PC-3 (cell line): ENCODE data around the gene CD40. TPM values are rescaled to one million over a fixed set of nuclear protein-coding genes. Genes with fewer than 3 reads are reported as not detected.

Source experiments
- ATAC-seq: fragments of 200-7000 bp; cut with Tn5 transposase; 2 replicates; pipeline ENCODE4 v1.9.1; 2020; ENCODE audit warnings: mild to moderate bottlenecking, moderate library complexity
- BruUV-seq: library from RNA; stranded (reverse); fragments of 400-500 nt; replicated peaks from 2 replicates; lab custom pipeline; 2021; lab: Mats Ljungman, UMichigan
- CTCF ChIA-PET: fragments of 300-600 bp; sonication (Branson Sonifier 250); formaldehyde crosslinking; loops from one replicate; lab custom pipeline; 2022; ENCODE audit warnings: antibody characterized with exemption; lab: Charles Lee
- POLR2A ChIA-PET: fragments of 300-600 bp; sonication (Branson Sonifier 250); formaldehyde crosslinking; loops from one replicate; lab custom pipeline; 2022; ENCODE audit warnings: antibody characterized with exemption; ENCODE audit not compliant: unreplicated experiment; lab: Charles Lee
- DNase-seq: peaks from one replicate; pipeline ENCODE4 v3.0.0-alpha.2; 2015
- H2AFZ ChIP-seq: fragments of 300-600 bp; sonication (generic); 2 replicates; pipeline ENCODE4 v1.6.0; 2016; ENCODE audit warnings: antibody characterized with exemption, low read length
- H3F3A ChIP-seq: fragments of 300-600 bp; sonication (generic); one replicate; pipeline ENCODE4 v1.6.0; 2017; ENCODE audit warnings: antibody characterized with exemption, low read length, control low read depth, mild to moderate bottlenecking; ENCODE audit not compliant: unreplicated experiment
- H3K27ac ChIP-seq: fragments of 300-600 bp; sonication (generic); 2 replicates; pipeline ENCODE4 v1.5.1; 2016; ENCODE audit warnings: mild to moderate bottlenecking, low read length
- H3K27me3 ChIP-seq: fragments of 300-600 bp; sonication (generic); 2 replicates; pipeline ENCODE4 v1.6.1; 2016; ENCODE audit warnings: low read length, mixed read lengths
- H3K36me3 ChIP-seq: fragments of 300-600 bp; sonication (generic); 2 replicates; pipeline ENCODE4 v1.6.1; 2016; ENCODE audit warnings: low read depth, mixed run types, low read length, mixed read lengths
- H3K4me1 ChIP-seq: fragments of 300-600 bp; sonication (generic); 2 replicates; pipeline ENCODE4 v1.5.1; 2016; ENCODE audit warnings: low read length; ENCODE audit not compliant: insufficient read depth
- H3K4me2 ChIP-seq: fragments of 300-600 bp; sonication (generic); 2 replicates; pipeline ENCODE4 v1.6.0; 2016; ENCODE audit warnings: low read length
- H3K4me3 ChIP-seq: fragments of 300-600 bp; sonication (generic); 2 replicates; pipeline ENCODE4 v1.5.1; 2016; ENCODE audit warnings: mild to moderate bottlenecking, low read length, mixed read lengths
- H3K79me2 ChIP-seq: fragments of 300-600 bp; sonication (generic); 2 replicates; pipeline ENCODE4 v1.6.1; 2017; ENCODE audit warnings: low read length, mixed read lengths
- H3K9ac ChIP-seq: fragments of 300-600 bp; sonication (generic); 2 replicates; pipeline ENCODE4 v1.6.0; 2016; ENCODE audit warnings: mild to moderate bottlenecking, low read length
- H3K9me2 ChIP-seq: fragments of 300-600 bp; sonication (generic); replicated peaks from 2 replicates; pipeline ENCODE4 v1.6.1; 2016; ENCODE audit warnings: mixed run types, low read length, mixed read lengths
- H3K9me3 ChIP-seq: fragments of 300-600 bp; sonication (generic); 2 replicates; pipeline ENCODE4 v1.6.1; 2016; ENCODE audit warnings: low read length, mixed read lengths
- H4K20me1 ChIP-seq: fragments of 300-600 bp; sonication (generic); 2 replicates; pipeline ENCODE4 v1.6.1; 2016; ENCODE audit warnings: low read length, mixed read lengths
- EZH2 ChIP-seq: fragments of 300-600 bp; sonication (generic); IDR thresholded peaks from one replicate; pipeline ENCODE4 v1.6.1; 2017; ENCODE audit warnings: antibody characterized with exemption, mild to moderate bottlenecking, low read length; ENCODE audit not compliant: unreplicated experiment
- EZH2phosphoT487 ChIP-seq: fragments of 300-600 bp; sonication (generic); IDR thresholded peaks from 2 replicates; pipeline ENCODE4 v1.6.1; 2018; ENCODE audit warnings: mild to moderate bottlenecking, antibody characterized with exemption, low read length, borderline replicate concordance
- intact Hi-C: fragments of 100-400 bp; cut with micrococcal nuclease; formaldehyde crosslinking; loops from 2 replicates; pipeline ENCODE4 v1.9.0; 2023
- total RNA-seq: library from RNA; depleted of rRNA; stranded (reverse); fragments of >200 nt; gene quantifications from 2 replicates; pipeline ENCODE4 v1.2.3, GENCODE V29; 2014
- TF ChIP-seq, protein P1 (sequence below): fragments of 300-600 bp; sonication (generic); conservative IDR thresholded peaks from 2 replicates; pipeline ENCODE4 v1.5.1; 2017; ENCODE audit warnings: antibody characterized with exemption, low read depth, mild to moderate bottlenecking, low read length

The CD40 gene
- total RNA-seq, 1 experiment from 2014 or later, result 4.6 TPM

DNA sequence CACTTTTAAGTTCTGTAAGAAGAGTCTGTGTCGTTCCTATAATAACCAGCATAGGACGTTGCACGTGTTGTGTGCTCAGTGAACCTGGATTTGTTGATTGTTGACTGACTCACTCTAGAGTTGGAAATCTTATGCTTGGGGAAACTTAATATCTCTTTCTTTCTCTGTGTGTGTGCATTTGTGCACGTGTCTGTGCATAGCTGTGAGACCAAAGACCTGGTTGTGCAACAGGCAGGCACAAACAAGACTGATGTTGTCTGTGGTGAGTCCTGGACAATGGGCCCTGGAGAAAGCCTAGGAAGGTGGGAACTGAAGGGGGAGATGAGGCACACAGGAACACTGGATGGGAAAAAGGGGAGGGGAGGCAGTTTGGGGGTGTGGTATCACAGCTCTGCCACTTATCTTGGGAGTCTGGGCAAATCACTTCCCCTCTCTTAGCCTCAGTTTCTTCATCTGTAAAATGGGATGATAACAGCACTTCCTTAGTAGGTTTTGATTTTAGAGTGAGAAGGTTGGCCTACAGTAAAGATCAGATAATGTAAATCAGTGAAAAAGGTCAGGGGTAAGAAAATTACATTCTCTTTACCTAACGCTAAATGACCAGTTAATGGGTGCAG is 8.4 kb downstream of the CD40 start:
- Histone ChIP-seq H3K4me1 (peaks cover 41% of the 10 kb centered on the region), H4K20me1 (no peaks in the 10 kb centered on the region), H3K9me2 (no peaks in the 10 kb centered on the region), H3K9ac (no peak overlapping the region), H3K79me2 (no peaks in the 10 kb centered on the region), H3K36me3 (no peaks in the 10 kb centered on the region), H3K9me3 (no peaks in the 10 kb centered on the region), H3F3A (peaks cover 6% of the 10 kb centered on the region), H3K27me3 (peaks cover 22% of the 10 kb centered on the region), H3K27ac (peak overlapping the region; percentile 37; the same call in 1 of the 2 replicates), H2AFZ (no peak overlapping the region), H3K4me3 (no peak overlapping the region), H3K4me2 (peak overlapping the region; percentile 44; the same call in 1 of the 2 replicates)
- ChIA-PET POLR2A (no interaction called here), CTCF (no interaction called here)
- DNase-seq (peak; percentile 67), ATAC-seq (no peak)
- TF ChIP-seq EZH2phosphoT487 (no peak), EZH2 (no peak)
- TF ChIP-seq, protein P1, sequence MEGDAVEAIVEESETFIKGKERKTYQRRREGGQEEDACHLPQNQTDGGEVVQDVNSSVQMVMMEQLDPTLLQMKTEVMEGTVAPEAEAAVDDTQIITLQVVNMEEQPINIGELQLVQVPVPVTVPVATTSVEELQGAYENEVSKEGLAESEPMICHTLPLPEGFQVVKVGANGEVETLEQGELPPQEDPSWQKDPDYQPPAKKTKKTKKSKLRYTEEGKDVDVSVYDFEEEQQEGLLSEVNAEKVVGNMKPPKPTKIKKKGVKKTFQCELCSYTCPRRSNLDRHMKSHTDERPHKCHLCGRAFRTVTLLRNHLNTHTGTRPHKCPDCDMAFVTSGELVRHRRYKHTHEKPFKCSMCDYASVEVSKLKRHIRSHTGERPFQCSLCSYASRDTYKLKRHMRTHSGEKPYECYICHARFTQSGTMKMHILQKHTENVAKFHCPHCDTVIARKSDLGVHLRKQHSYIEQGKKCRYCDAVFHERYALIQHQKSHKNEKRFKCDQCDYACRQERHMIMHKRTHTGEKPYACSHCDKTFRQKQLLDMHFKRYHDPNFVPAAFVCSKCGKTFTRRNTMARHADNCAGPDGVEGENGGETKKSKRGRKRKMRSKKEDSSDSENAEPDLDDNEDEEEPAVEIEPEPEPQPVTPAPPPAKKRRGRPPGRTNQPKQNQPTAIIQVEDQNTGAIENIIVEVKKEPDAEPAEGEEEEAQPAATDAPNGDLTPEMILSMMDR, result no peak
- BruUV-seq, result no TSS peak
- intact Hi-C loops, result no loop called here

DNA sequence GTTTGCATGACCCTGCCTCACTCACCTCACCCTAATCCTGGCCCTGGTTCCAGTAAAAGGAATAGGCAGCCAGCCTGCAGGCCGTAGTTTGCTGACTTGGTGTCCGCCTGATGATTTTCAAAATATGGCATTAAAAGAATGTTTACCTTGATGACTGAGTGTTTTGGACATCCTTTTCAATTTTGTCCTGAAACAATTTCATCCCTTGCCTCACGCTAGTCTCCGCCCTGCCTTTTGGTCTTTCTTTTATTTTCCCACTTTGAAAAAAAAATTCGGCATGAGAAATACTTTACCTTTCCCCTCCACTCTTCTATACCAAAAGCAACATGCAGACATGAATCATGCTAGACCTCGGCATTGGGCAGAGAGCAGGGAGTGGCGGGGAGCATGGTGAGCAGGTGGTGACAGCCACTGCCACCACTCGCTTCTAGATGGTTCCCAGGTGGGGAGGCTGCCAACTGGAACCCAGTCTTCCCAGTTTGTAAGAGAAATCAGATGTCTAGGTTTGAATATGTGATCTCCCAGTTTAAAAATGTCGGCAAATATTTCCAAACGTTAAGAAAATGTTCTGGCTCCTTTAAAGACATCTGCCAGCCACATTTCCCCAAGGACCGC is 9.4 kb downstream of the CD40 start:
- Histone ChIP-seq H3K27ac (peak overlapping the region; percentile 48), H3K4me1 (peaks cover 31% of the 10 kb centered on the region), H2AFZ (peak overlapping the region; percentile 45), H3F3A (peaks cover 6% of the 10 kb centered on the region), H3K9ac (peak overlapping the region; percentile 2; the same call in 1 of the 2 replicates), H3K79me2 (no peaks in the 10 kb centered on the region), H3K9me2 (no peaks in the 10 kb centered on the region), H3K4me3 (peak overlapping the region; percentile 21; the same call in 1 of the 2 replicates), H4K20me1 (no peaks in the 10 kb centered on the region), H3K27me3 (peaks cover 22% of the 10 kb centered on the region), H3K36me3 (no peaks in the 10 kb centered on the region), H3K4me2 (peak overlapping the region; percentile 38), H3K9me3 (no peaks in the 10 kb centered on the region)
- TF ChIP-seq EZH2 (no peak), EZH2phosphoT487 (no peak)
- TF ChIP-seq, protein P1, result no peak
- ChIA-PET CTCF (no interaction called here), POLR2A (no interaction called here)
- DNase-seq, result peak; percentile 82
- peak; percentile 21; the same call in 1 of the 2 replicates for ATAC-seq
- BruUV-seq, result no TSS peak
- intact Hi-C loops, result no loop called here
